Measurements from ENCODE around the gene CIRBP. TPM values are rescaled to one million over a fixed set of nuclear protein-coding genes. Genes with fewer than 3 reads are reported as not detected.

The CIRBP gene
- total and polyA plus RNA-seq, 9 of the 15 experiments (the other 6 are each of a cell fraction or from before 2014, with no cell fraction given) = 20.5 to 327 (median 176) TPM

DNA sequence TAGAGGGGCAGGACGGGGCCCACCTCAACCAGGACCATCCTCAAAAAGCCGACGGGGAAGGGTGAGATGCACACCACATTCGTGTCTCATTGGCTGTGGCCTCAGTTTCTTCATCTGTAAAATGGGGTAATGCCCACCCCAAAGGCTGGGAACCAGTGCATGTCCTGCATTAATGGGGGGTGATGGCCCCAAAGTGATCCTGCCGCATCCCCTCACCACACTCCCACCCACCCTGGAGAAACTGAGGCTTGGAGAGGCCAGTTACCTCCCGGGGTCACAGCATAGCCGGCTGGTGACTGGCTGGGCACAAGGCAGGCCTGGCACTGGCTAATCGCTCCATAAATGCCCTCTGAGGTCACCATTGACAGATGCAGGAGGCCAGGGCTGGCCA, 21.4 kb upstream of the CIRBP start (continued):
- TF ChIP-seq E2F1 (CRISPR knock-in tag; IDR thresholded peaks at IDR 0.05) (no peak), TRIM28 (IDR thresholded peaks at IDR 0.05) (no peak), IRF1 (CRISPR knock-in tag; IDR thresholded peaks at IDR 0.05; ENCODE audit: borderline replicate concordance) (no peak), GMEB1 (CRISPR knock-in tag; IDR thresholded peaks at IDR 0.05) (no peak), MIER1 (IDR thresholded peaks at IDR 0.05; ENCODE audit: low read depth) (no peak), PHF20 (IDR thresholded peaks at IDR 0.05; ENCODE audit: partially characterized antibody) (peak; percentile 48), BDP1 (IDR thresholded peaks at IDR 0.05; ENCODE audit: insufficient read depth, insufficient read length) (no peak), SAFB2 (IDR thresholded peaks at IDR 0.05; ENCODE audit: borderline replicate concordance, low read depth, low read length, severe bottlenecking) (no peak), SP2 (IDR thresholded peaks at IDR 0.05; ENCODE audit: extremely low read depth, low read depth, low read length, poor library complexity, severe bottlenecking) (no peak), RAD21 (CRISPR knock-in tag; conservative IDR thresholded peaks at IDR 0.05 in 1 of 2, IDR thresholded peaks at IDR 0.05 in 1 of 2) (peak in 1 of 2 experiments; percentile 16; a peak in 1 of 4 replicates)
- TF ChIP-seq, protein P1, sequence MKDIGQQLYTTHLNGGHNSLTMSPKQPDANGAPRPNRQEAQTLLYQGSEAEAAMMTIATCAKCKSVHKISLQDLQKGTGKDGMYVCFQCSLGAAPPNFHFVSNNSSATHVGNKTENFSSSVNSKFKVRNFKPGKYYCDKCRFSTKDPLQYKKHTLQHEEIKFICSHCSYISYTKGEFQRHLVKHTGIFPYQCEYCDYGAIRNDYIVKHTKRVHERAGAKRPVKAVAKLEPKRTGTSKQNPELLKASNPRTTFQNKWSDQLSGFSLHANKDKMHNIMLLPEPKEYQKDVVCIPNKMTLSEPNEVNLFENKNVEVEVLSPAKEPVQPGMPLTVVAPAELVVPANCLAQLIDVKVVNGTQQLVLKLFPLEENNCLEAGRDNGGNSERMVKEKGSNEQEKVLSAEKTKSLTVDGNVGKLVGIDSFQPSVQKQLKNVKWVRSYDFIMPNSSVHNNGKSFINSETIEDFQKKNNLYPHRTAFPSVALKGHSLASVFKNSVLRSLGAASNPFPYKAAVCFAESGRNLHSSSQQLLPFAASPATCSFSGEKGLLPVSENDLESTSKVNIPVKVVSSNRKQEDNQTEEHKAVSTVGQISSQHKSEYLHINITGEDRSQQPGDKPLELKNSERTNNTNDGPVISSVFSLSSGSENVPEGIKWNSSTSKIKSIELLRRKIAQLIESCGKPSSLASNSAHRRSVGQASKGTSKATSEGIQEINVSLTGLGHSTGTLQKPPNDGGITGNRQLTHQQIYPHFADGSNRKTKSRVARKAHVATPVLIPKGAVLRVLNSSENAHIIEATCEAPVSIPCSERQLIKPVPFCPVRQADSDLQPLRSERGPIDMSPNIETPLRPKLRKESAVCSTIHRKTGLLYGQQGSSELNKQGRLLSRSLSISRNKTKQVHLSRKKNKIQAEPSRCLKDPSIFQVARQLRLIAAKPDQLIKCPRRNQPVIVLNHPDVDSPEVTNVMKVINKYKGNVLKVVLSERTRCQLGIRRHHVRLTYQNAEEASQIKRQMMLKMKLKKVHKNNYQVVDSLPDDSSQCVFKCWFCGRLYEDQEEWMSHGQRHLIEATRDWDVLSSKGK (CRISPR knock-in tag; IDR thresholded peaks at IDR 0.05) = no peak
- TF ChIP-seq, protein P2, sequence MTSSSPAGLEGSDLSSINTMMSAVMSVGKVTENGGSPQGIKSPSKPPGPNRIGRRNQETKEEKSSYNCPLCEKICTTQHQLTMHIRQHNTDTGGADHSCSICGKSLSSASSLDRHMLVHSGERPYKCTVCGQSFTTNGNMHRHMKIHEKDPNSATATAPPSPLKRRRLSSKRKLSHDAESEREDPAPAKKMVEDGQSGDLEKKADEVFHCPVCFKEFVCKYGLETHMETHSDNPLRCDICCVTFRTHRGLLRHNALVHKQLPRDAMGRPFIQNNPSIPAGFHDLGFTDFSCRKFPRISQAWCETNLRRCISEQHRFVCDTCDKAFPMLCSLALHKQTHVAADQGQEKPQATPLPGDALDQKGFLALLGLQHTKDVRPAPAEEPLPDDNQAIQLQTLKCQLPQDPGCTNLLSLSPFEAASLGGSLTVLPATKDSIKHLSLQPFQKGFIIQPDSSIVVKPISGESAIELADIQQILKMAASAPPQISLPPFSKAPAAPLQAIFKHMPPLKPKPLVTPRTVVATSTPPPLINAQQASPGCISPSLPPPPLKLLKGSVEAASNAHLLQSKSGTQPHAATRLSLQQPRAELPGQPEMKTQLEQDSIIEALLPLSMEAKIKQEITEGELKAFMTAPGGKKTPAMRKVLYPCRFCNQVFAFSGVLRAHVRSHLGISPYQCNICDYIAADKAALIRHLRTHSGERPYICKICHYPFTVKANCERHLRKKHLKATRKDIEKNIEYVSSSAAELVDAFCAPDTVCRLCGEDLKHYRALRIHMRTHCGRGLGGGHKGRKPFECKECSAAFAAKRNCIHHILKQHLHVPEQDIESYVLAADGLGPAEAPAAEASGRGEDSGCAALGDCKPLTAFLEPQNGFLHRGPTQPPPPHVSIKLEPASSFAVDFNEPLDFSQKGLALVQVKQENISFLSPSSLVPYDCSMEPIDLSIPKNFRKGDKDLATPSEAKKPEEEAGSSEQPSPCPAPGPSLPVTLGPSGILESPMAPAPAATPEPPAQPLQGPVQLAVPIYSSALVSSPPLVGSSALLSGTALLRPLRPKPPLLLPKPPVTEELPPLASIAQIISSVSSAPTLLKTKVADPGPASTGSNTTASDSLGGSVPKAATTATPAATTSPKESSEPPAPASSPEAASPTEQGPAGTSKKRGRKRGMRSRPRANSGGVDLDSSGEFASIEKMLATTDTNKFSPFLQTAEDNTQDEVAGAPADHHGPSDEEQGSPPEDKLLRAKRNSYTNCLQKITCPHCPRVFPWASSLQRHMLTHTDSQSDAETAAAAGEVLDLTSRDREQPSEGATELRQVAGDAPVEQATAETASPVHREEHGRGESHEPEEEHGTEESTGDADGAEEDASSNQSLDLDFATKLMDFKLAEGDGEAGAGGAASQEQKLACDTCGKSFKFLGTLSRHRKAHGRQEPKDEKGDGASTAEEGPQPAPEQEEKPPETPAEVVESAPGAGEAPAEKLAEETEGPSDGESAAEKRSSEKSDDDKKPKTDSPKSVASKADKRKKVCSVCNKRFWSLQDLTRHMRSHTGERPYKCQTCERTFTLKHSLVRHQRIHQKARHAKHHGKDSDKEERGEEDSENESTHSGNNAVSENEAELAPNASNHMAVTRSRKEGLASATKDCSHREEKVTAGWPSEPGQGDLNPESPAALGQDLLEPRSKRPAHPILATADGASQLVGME (CRISPR knock-in tag; IDR thresholded peaks at IDR 0.05) = no peak

Data from K562 (cell line).